HAP-1 (cell line): ENCODE results near the gene RAB6A.
"Not testable (repeated sequence)": the region's sequence is repeated elsewhere in the genome, so short reads cannot be mapped to it uniquely, and the experiment has no call there.

Source experiments
- DNase-seq, 2 experiments: peaks; one replicate each; pipeline ENCODE4 v3.0.0-alpha.2; 2016 to 2020; ENCODE audit warnings: low spot score in 2 of 2
- H3K27me3 ChIP-seq: fragments of 250-450 bp; sonication (Bioruptor Pico); 2 replicates; pipeline ENCODE4 v1.5.1; 2020; ENCODE audit warnings: low read depth, mild to moderate bottlenecking, moderate library complexity
- H3K36me3 ChIP-seq: fragments of 250-450 bp; sonication (Bioruptor Pico); replicated peaks from 2 replicates; pipeline ENCODE4 v1.5.1; 2020; ENCODE audit warnings: mild to moderate bottlenecking
- H3K4me1 ChIP-seq: fragments of 250-450 bp; sonication (Bioruptor Pico); 2 replicates; pipeline ENCODE4 v1.5.1; 2020; ENCODE audit warnings: mild to moderate bottlenecking
- H3K4me3 ChIP-seq: fragments of 250-450 bp; sonication (Bioruptor Pico); 2 replicates; pipeline ENCODE4 v1.5.1; 2020; ENCODE audit warnings: mild to moderate bottlenecking, moderate library complexity
- H3K9me3 ChIP-seq: fragments of 250-450 bp; sonication (Bioruptor Pico); 2 replicates; pipeline ENCODE4 v1.5.1; 2020; ENCODE audit warnings: mild to moderate bottlenecking, moderate library complexity
- in situ Hi-C: fragments of 300-500 bp; cut with MboI; formaldehyde crosslinking; loops from 3 replicates; pipeline ENCODE4 v1.14.3; 2020; ENCODE audit warnings: low sequenced_read_pairs, inconsistent platforms, mixed read lengths

The RAB6A gene

GRCh38 chr11:73728000-73728399 is 32.9 kb downstream of the RAB6A start:
- Histone ChIP-seq H3K27me3 (no peaks in the 10 kb centered on the region), H3K4me3 (no peak overlapping the region), H3K9me3 (no peaks in the 10 kb centered on the region), H3K36me3 (no peaks in the 10 kb centered on the region), H3K4me1 (no peaks in the 10 kb centered on the region)
- in situ Hi-C loops: no loop called here
- no peak for DNase-seq

GRCh38 chr11:73726825-73727224 is 34.0 kb downstream of the RAB6A start:
- H3K27me3 ChIP-seq: no peaks in the 10 kb centered on the region
- no peaks in the 10 kb centered on the region for H3K9me3 ChIP-seq
- no peak for DNase-seq
- H3K36me3 ChIP-seq: no peaks in the 10 kb centered on the region
- no peak overlapping the region for H3K4me3 ChIP-seq
- H3K4me1 ChIP-seq: no peaks in the 10 kb centered on the region
- in situ Hi-C loops: no loop called here

- H3K9me3 ChIP-seq: no peaks in the 10 kb centered on the region
- H3K27me3 ChIP-seq: no peaks in the 10 kb centered on the region
- in situ Hi-C loops: no loop called here
- peaks cover 4% of the 10 kb centered on the region; the same call in 1 of the 2 replicates for H3K36me3 ChIP-seq
- H3K4me1 ChIP-seq: peaks cover 8% of the 10 kb centered on the region
- DNase-seq: no peak
- no peak overlapping the region for H3K4me3 ChIP-seq
These were observed 43.7 kb downstream of the RAB6A start for GRCh38 chr11:73717136-73717535.

GRCh38 chr11:73716153-73717056 is 44.5 kb downstream of the RAB6A start:
- in situ Hi-C loops: no loop called here
- Histone ChIP-seq H3K9me3 (no peaks in the 10 kb centered on the region), H3K27me3 (no peaks in the 10 kb centered on the region), H3K36me3 (peaks cover 7% of the 10 kb centered on the region; the same call in 1 of the 2 replicates), H3K4me3 (no peak overlapping the region), H3K4me1 (peaks cover 8% of the 10 kb centered on the region)
- no peak for DNase-seq

GRCh38 chr11:73715541-73715940 is 45.3 kb downstream of the RAB6A start:
- in situ Hi-C loops: no loop called here
- Histone ChIP-seq H3K4me1 (peaks cover 8% of the 10 kb centered on the region), H3K4me3 (no peak overlapping the region), H3K27me3 (no peaks in the 10 kb centered on the region), H3K9me3 (no peaks in the 10 kb centered on the region), H3K36me3 (peaks cover 7% of the 10 kb centered on the region; the same call in 1 of the 2 replicates)
- DNase-seq: no peak

GRCh38 chr11:73710964-73711363 is 49.9 kb downstream of the RAB6A start:
- peaks cover 7% of the 10 kb centered on the region; the same call in 1 of the 2 replicates for H3K36me3 ChIP-seq
- in situ Hi-C loops: no loop called here

GRCh38 chr11:73705053-73705452 is 55.8 kb downstream of the RAB6A start:
- no peaks in the 10 kb centered on the region for H3K36me3 ChIP-seq
- no peaks in the 10 kb centered on the region for H3K4me1 ChIP-seq
- no peak for DNase-seq
- H3K9me3 ChIP-seq: no peaks in the 10 kb centered on the region
- no peak overlapping the region for H3K4me3 ChIP-seq
- in situ Hi-C loops: no loop called here
- no peaks in the 10 kb centered on the region for H3K27me3 ChIP-seq

More at GRCh38 chr11:73710964-73711363, 49.9 kb downstream of the RAB6A start:
- Histone ChIP-seq H3K27me3 (no peaks in the 10 kb centered on the region), H3K4me3 (no peak overlapping the region), H3K4me1 (0 out of 2 replicates have a peak, but pooled peaks cover under 1% of the 10 kb centered on the region), H3K9me3 (no peaks in the 10 kb centered on the region)
- no peak for DNase-seq

GRCh38 chr11:73693899-73694525 is 66.9 kb downstream of the RAB6A start:
- no peaks in the 10 kb centered on the region for H3K27me3 ChIP-seq
- H3K4me3 ChIP-seq: no peak overlapping the region
- in situ Hi-C loops: no loop called here
- no peaks in the 10 kb centered on the region for H3K36me3 ChIP-seq
- no peaks in the 10 kb centered on the region for H3K9me3 ChIP-seq
- peak; percentile 30 to 61 for DNase-seq
- H3K4me1 ChIP-seq: peaks cover 9% of the 10 kb centered on the region

- no peak for DNase-seq
- Histone ChIP-seq H3K9me3 (no peaks in the 10 kb centered on the region), H3K4me1 (peaks cover 10% of the 10 kb centered on the region), H3K27me3 (no peaks in the 10 kb centered on the region), H3K36me3 (peaks cover 5% of the 10 kb centered on the region), H3K4me3 (no peak overlapping the region)
- in situ Hi-C loops: no loop called here
These were observed 80.2 kb downstream of the RAB6A start for GRCh38 chr11:73680687-73681086.

GRCh38 chr11:73676552-73676951 is 84.3 kb downstream of the RAB6A start:
- H3K36me3 ChIP-seq, in situ Hi-C loops, H3K9me3 ChIP-seq, H3K4me3 ChIP-seq, H3K4me1 ChIP-seq, H3K27me3 ChIP-seq: not testable (repeated sequence)
- peak; percentile 43 to 74 for DNase-seq

GRCh38 chr11:73671701-73672100 is 89.2 kb downstream of the RAB6A start:
- Histone ChIP-seq H3K27me3 (no peaks in the 10 kb centered on the region), H3K36me3 (no peaks in the 10 kb centered on the region), H3K4me1 (peaks cover 5% of the 10 kb centered on the region), H3K4me3 (no peak overlapping the region), H3K9me3 (no peaks in the 10 kb centered on the region)
- in situ Hi-C loops: no loop called here
- DNase-seq: no peak

GRCh38 chr11:73670808-73671207 is 90.1 kb downstream of the RAB6A start:
- Histone ChIP-seq H3K4me3 (no peak overlapping the region), H3K27me3 (no peaks in the 10 kb centered on the region), H3K4me1 (no peaks in the 10 kb centered on the region), H3K9me3 (no peaks in the 10 kb centered on the region), H3K36me3 (no peaks in the 10 kb centered on the region)
- DNase-seq: no peak
- in situ Hi-C loops: no loop called here

- Histone ChIP-seq H3K4me3 (no peak overlapping the region), H3K27me3 (no peaks in the 10 kb centered on the region), H3K9me3 (no peaks in the 10 kb centered on the region), H3K4me1 (no peaks in the 10 kb centered on the region), H3K36me3 (no peaks in the 10 kb centered on the region)
- no peak for DNase-seq
- in situ Hi-C loops: no loop called here
These were observed 93.0 kb downstream of the RAB6A start for GRCh38 chr11:73667891-73668290.

- no peak for DNase-seq
- Histone ChIP-seq H3K4me3 (no peak overlapping the region), H3K4me1 (no peaks in the 10 kb centered on the region; the same call in 1 of the 2 replicates), H3K27me3 (no peaks in the 10 kb centered on the region), H3K36me3 (no peaks in the 10 kb centered on the region), H3K9me3 (no peaks in the 10 kb centered on the region)
- in situ Hi-C loops: no loop called here
These were observed 96.0 kb downstream of the RAB6A start for GRCh38 chr11:73664877-73665276.
